Middle frontal gyrus (tissue), 1 donor: ENCODE results near the gene SLA2.
"Not testable (repeated sequence)": the region's sequence is repeated elsewhere in the genome, so short reads cannot be mapped to it uniquely, and the experiment has no call there.

Experiments
- DNase-seq: peaks from one replicate; pipeline ENCODE4 v3.0.0-alpha.2; 2015; ENCODE audit warnings: low spot score; ENCODE audit errors: extremely low spot score

Gene SLA2

DNA sequence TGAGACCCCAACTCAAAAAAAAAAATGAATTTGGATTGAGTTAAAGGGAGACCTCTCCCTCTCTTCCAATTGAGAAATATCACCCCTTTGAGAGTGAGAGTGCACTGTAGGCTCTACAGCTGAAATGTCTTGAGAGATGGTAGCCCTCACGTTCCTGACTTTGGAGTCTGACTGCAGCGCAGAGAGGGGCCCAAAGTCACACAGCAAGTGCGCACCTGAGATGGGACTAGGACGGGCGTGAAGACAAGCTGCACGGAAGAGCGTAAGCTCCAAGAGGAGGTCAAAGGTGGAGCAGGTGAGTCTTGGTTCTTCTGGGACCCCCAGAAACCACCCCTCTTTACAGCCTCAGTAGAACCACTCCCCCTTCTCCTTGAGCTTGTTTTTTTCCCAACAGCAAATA, 643 bp downstream of the SLA2 start:
- DNase-seq = no peak

DNA sequence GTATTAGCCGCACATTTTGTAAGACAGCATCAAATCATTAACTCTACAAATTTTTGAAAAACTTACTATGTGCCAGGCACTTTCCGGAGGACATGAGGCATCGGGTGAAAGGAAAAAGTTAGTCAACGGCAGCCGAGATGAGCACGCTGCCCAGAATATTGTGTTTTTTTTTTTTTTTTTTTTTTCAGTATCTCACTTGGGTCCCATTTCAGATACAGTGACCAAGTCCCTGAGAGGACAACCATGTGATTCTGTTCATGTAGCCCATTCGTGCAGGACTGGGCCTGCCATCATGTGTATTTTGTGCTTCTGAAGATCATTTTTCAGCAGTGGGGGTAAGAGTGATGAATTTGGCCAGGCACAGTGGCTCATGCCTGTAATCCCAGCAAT, 1.3 kb downstream of the SLA2 start:
- DNase-seq = no peak

DNA sequence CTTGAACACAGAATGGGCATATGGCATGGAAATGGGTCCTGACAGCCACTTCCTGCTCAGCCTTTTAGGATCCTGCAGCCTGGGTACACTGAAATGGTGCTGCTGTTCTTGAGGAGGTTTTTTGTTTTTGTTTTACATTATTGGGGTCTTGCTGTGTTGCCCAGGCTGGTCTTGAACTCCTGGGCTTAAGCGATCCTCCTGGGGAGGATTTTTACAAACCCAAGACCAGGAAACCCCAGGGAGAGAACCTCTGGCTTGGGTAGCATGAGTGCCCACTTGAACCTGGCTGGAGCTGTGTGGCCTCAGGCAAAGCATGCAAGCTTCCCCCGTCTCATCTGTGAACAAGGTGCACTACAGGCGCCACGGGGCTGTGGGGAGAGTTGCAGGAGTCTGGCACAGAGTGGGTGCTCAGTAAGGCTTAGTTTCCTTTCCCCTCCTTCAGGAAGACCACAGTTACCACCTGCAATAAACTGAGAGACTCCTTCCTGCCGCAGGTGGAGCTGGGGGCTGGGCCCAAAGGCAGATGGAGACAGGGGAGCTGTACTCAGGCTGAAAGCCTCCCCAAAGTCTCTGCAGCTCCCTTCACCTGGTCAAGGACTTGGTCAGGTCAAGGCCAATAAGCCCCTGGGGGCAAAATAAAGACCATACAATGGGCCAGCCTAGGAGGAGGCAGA, 1.8 kb downstream of the SLA2 start:
- DNase-seq = no peak

DNA sequence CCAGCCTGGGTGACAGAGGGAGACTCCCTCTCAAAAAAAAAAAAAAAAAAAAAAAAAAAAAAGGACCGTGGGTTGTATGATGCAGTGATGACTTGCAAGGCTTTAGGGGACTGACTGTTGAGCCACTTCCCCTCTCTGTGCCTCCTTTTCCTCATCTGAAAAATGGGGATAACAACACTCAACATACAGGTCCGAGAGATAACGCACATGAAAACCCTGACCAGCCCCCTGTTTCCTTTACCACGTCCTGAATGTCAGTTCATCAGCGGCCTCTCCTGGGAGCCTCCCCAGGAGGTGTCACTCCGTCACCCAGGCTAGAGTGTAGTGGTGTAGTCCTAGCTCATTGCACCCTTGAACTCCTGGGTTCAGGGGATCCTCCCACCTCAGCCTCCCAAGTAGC, 3.9 kb downstream of the SLA2 start:
- no peak for DNase-seq

DNA sequence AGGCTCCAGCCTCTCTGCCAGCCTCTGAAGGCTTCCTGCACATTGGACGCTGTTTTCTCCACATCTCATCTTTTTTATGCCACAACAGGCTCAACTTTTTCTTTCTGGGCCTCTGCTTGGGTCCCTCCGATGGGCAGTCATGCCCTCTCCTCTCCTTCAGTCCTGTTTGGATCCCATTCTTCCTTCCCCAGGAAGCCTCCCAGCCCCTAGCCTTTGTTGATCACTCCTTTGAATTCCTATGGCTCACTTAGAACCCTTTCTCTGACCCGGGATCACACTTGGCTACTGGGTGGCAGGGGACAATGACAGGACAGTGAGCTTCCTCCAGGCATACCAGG, 4.5 kb downstream of the SLA2 start:
- DNase-seq = no peak

DNA sequence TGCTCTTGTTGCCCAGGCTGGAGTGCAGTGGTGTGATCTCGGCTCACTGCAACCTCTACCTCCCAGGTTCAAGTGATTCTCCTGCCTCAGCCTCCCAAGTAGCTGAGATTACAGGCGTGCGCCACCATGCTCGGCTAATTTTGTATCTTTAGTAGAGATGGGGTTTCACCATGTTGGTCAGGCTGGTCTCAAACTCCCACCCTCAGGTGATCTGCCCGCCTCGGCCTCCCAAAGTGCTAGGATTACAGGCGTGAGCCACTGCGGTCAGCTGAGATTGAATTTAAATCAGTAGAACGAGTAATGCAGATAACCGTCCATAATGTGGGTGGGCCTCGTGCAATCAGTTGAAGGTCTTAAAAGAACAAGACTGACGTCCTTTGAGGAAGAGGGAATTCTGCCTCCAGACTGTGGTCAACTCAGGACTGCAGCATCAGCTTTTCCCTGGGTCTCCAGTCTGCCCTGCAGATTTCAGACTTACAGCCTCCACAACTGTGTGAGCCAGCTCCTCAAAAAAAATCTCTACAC, 7.1 kb downstream of the SLA2 start:
- not testable (repeated sequence) for DNase-seq

DNA sequence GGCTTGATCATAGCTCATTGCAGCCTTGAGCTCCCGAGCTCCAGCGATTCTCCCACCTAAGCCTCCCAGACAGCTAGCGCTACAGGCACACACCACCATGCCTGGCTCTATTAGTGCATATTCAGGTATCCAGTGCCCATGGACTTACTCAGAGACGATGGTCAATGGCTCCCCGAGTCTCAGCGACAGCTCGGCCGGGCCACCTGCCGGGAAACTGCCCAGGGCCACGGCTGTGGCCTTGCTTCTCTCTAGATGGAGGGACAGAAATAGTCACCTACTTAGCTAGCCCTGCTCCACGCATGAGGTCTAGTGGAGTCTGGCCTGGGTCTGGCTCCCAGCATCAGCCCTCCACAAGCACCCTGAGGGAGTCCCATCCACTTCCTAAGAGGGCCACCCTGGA, 11.7 kb downstream of the SLA2 start:
- no peak for DNase-seq

DNA sequence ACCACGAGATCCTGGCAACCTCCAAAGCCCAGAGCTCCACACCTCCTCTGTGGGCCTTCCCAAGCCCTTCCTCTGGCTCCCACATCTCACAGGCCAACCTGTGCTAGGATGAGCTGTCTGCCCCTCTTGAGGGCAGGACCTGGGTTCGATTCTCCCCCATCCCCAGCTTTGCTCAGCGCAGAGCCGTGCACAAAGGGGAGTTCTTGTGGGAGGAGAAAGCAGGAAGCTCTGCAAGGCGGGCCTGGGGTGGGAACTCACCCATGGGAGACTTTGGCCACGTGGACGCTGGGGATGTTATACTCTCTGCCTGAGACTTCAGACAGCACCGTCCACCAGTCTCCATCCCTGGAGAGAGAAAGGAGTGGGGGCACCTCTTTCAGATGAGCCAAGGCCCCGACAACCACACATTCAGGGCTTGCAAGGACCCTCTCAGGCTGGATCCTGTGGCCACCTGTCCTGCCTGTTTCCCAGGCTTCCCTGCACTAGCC, 12.7 kb downstream of the SLA2 start:
- no peak for DNase-seq

DNA sequence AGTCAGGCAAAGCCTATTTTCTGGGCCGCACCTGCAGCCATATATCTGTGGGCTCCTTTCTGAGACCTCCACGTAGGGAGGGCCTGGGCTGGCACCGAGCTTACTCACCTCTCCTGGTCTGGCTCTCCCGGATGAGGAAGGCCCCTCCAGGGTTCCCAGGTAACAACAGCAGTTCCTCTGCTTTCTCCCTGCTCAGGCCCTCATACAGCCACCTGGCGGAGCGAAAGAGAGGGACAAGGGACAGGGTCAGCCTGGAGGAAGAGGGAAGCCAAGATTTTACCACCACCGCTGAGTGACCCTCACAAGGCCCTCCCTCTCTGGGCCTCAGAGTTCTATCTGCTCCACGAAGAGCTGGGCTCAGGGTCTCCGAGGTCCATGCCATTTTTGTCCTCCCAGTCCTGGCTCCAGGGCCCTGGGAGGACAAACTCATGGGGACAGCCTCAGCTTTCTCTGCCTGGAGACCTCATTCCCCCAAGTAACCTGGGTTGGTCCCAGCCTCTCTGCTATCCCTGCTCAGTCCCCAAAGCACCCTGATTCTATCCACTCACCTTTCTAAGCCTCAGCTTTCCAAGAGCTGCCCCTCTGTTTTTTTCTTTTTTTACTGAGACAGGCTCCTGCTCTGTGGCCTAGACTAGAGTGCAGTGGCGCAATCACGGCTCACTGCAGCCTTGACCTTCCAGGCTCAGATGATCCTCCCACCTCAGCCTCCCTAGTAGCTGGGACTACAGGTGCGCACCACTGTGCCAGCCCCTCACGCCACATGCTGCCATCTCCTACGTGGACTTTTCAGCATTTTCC, 13.3 kb downstream of the SLA2 start:
- no peak for DNase-seq

DNA sequence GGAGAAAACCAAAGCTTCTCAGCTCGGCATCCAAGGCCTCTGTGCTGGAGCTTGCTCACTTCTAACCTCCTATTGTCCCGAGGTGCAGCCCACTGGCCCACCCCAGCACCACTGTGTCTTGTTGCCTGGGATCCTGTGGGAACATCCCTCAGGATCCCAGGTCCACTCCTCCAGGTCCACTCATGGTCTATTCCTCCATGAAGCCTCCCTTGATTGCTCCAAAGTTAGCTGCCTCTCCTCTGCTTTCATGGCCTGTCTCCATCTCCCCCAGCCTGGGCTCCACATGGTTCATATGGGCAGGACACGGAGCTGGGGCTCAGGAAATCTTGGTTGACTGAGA, 13.9 kb downstream of the SLA2 start:
- no peak for DNase-seq

DNA sequence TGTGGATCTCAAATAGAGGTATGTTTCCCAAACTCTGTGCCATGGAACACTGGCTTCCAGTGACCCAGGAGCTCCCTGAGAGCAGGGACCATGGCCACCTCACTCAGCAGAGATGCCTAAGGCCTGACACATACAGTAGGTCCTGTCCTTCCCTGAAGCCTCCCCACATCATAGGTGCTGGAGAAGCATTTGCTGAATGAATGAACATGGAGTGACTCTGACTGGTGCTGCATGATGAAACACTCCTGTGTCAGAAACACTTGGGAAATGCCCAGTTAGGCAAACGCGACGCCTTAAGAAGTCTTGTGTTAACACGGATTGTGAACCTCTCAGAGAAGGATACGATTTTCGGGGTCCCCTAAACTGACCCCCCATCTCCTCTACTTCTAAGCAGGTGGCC, 14.3 kb downstream of the SLA2 start:
- DNase-seq = no peak

DNA sequence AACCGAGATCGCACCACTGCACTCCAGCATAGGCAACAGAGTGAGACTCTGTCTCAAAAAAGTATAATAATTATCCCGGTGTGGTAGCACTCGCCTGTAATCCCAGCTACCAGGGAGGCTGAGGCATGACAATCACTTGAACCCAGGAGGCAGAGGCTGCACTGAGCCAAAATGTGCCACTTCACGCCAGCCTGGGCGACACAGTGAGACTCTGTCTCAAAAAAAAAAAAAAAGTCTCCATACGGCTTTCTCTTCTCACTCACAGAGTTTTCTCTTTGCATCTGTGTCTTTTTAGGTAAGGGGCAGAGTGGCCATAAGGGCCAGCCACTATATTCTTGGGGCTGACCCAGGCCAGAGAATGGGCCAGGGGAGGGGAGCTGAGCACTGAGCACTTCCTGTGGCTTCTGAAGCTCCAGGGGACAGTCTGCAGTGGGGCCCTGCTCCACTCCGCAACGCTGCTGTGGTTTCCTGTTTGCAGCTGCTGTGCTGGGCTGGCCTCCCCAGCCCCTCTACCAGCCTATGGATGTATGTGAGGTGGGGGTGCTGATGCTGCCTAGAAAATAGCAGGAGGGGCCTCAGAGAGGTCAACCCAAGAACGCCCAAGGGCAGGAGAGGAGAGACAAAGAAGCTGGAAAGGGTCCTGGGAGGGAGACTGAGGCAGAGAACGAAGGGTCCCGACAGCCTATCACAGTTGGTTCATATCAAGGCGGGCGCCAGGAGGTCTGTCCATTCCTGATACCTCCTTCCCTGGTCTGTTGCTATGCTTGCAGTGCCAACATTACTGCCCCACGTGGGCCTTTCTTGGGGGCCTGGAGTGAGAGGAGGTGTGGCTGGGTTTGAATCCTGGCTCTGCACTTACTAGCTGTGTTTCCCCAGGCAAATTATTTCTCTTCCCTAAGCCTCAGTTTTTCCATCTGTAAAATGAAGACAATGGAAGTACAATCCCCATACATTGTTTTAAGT, 16.0 kb downstream of the SLA2 start:
- DNase-seq = no peak

DNA sequence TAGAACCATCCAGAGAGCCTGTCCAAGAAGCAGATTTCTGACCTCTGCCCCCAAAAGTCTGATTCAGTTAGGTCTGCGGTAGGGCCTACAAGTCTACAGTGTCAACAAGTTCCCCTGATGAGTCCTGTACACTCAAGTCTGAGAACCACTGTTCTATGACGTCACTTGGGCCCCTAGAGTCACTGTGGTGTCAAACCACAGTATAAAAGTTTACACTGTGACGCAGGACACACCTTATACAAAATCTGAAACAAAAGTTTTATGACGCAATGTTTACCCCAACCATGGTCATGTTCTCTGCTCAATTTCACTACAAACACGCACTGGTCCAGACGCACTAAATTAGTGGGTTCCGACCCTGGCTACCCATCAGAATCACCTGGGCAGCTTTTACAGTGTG, 17.9 kb downstream of the SLA2 start:
- DNase-seq = no peak

DNA sequence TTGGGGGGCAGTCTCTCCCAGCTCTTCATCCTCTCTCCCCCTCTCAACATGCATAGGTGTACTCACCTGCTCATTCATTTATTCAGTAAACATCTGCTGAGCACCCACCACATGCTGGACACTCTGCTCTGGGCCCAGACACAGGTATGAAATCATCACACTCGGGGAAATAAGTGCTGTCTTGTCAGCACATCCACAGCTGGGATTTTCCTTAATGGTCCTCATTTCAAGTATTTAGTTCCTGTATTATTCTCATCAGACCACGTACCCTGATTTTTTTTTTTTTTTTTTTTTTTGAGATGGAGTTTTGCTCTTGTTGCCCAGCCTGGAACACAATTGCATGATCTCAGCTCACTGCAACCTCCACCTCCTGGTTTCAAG, 21.1 kb downstream of the SLA2 start:
- DNase-seq = no peak

DNA sequence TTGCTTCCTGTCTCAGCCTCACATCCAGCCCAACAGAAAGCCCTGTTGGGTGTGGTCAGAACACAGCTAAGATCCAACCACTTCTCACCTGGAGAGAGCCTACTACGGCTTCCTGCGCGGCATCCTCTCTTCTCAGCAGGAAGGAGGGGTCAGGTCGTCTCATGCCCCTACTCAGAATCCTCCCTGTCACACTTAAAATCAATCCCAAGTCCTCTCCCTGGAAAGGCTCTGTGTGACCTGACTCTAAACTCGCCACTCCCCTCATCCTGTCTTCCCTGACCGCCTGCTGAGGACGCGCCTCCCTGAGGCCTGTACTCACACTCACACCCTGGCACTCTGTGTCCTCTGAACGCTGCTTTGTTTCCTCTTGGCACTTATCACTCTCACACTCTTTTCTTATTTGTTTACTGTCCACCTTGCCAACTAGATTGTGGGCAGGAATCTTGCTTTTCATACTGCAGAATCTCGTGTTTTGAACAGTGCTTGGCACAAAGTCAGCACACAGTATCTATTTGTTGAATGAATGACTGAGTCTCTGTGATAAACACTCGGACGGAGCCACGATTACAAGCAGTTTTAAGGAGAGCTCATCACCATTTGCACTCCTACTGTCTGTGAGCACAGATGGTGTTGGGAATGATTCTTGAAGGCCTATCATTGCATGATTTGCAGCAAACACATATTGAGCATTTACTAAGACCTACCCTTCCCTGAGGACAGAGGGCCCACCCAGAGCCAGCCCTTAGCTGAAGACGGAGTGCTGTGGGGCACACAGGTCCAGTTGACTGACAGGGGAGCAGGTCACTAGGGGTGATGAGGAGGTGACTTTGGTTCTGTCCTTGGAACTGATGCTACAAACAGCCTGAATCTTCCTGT, 21.7 kb downstream of the SLA2 start:
- DNase-seq = no peak

DNA sequence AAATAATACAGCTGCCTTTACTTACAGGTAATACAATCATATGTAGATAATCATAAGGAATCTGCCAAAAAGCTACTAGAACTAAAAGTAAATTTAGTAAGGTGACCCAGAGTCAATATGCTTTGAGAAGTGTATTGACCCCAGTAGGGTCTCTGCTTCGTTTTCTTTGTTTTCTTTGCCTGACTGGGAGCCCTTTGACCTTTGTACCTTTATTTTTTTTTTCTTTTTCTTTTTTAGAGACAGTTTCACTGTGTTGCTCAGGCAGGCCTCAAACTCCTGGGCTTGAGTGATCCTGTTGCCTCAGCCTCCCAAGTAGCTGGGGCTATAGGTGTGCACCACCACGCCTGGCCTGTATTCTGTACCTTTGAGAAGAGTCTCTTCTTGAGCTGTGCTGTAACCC, 22.6 kb downstream of the SLA2 start:
- DNase-seq = no peak

DNA sequence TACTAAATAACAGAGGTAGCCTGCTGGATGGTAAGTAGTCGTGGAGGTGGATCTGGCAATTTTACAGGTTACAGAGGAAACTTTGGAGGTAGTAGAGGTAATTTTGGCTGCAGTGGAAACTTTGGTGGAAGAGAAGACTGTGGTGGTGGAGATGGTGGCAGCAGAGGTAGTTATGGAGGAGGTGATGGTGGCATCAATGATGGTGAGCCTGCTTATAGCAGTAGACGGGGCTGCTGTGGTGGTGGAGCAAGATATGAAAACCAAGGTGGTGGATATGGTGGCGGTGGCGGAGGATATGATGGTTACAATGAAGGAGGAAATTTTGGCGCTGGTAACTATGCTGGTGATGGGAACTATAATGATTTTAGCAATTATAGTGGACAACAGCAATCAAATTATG, 25.1 kb downstream of the SLA2 start:
- DNase-seq = no peak

DNA sequence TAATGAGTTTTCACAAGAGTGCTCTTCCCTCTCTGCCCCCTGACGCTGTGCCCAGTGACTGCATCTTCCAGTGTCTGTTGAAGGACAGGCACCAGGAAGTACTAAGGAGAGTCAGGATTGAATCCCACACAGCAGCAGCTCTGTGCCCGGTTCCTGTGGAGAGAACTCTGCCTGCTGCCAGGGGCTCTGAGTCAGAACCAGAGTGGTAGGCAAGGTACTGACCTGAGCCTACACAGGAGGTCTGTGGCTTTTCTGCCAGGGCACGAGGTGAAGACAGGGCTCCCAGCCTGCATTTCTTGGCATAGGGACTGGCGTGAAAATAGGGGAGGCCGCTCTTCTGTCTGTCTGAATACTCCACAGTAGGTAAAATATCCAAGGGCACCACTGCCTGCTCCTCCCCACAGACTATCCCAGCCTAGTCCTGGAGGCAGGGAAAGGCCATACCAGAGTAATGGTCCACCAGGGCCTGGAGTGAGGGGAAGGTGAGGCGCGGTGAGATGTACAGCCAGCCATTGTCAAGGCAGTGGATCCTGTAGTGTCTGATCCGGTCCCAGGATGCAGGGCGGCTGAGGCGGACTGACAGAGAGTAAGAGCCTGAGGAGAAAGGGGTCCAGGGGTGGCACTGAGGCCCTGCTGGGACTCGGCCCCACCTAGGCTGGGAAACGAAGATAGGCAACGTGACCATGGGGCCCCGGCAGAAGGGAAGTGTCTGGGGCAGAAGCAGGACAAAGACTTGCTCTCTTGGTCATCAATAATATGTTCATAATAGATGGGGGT, 31.0 kb downstream of the SLA2 start:
- no peak for DNase-seq

DNA sequence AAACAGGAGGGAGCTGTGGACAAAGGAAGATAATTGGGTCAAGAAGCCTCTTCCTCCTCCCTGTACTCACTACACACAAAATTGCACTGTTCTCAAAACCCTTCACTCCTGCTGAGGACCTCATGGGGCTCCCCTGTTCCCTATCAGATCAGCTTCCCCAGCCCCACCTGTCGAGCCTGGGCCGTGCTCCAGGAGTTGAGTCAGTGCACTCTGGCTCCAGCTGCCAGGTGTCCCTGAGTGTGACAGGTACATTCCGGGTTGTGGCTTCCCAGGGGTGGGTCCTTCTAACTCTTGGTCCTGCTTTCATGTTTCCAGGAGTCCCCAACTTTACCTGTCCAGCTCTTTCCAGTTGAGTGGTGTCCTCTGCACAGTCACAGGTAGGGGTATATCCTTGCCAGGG, 32.0 kb downstream of the SLA2 start:
- DNase-seq = no peak

DNA sequence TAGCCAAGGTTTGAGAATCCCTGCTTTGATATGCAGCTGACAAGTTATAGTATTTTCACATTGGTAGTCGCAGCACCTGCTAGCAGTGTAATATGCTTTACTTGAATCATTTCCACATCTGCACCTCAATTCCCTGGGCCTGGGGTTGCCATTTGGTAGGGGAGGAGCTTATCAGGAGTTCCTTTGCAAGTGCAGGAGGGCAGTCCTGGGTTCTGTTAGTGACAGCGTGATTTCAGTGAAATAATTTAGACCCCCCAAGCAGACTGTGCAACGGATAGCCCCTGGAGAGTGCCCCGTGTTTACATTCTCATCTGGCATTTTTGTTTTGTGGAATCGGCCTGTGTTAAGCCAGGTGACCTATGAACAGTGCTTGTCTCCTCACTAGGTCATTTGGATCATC, 34.4 kb downstream of the SLA2 start:
- DNase-seq = no peak
